Tibial artery (tissue), 4 donors: ENCODE measurements around the gene ITGA7.
"Not testable (repeated sequence)": the region's sequence is repeated elsewhere in the genome, so short reads cannot be mapped to it uniquely, and the experiment has no call there.

Source experiments
- DNase-seq, 2 donors: peaks; one replicate each; pipeline ENCODE4 v3.0.0-alpha.2; 2019
- H3K27ac ChIP-seq, 2 donors: fragments of 200-600 bp; sonication (generic) in 1 of 2; 1 replicate in 1 of 2; 2 replicates in 1 of 2; pipeline ENCODE4 v1.5.1; 2018 to 2019; ENCODE audit warnings: mild to moderate bottlenecking in 1 of 2
- H3K27me3 ChIP-seq, 2 donors: fragments of 200-600 bp; sonication (generic) in 1 of 2; one replicate each; pipeline versions ENCODE4 v1.5.1 to v1.6.0; 2016 to 2019
- H3K36me3 ChIP-seq, 3 donors: fragments of 200-600 bp; sonication (generic) in 2 of 3; one replicate each; pipeline ENCODE4 v1.5.1; 2016 to 2019; ENCODE audit warnings: mild to moderate bottlenecking in 2 of 3
- H3K4me1 ChIP-seq, 4 donors: fragments of 200-600 bp; sonication (generic) in 2 of 4; 1 replicate in 3 of 4; 2 replicates in 1 of 4; pipeline ENCODE4 v1.5.1; 2016 to 2019
- H3K4me3 ChIP-seq, 2 donors: fragments of 200-600 bp; sonication (generic) in 1 of 2; 1 replicate in 1 of 2; 2 replicates in 1 of 2; pipeline ENCODE4 v1.5.1; 2018 to 2019; ENCODE audit warnings: mild to moderate bottlenecking in 2 of 2
- H3K9me3 ChIP-seq, 3 donors: fragments of 200-600 bp; sonication (generic) in 1 of 3; one replicate each; pipeline ENCODE4 v1.5.1; 2016 to 2019
- CTCF ChIP-seq, 2 experiments: fragments of 200-600 bp in 1 of 2; fragments of 450-650 bp in 1 of 2; IDR thresholded peaks; one replicate each; pipeline ENCODE4 v1.5.1; 2017 to 2019; ENCODE audit warnings: antibody characterized with exemption in 2 of 2, mild to moderate bottlenecking in 1 of 2, moderate library complexity in 1 of 2
- intact Hi-C: fragments of 100-400 bp; cut with DNase I; formaldehyde crosslinking; loops from one replicate; pipeline ENCODE4 v1.15.0; 2023; ENCODE audit warnings: low total_unique reads

ITGA7 gene

DNA sequence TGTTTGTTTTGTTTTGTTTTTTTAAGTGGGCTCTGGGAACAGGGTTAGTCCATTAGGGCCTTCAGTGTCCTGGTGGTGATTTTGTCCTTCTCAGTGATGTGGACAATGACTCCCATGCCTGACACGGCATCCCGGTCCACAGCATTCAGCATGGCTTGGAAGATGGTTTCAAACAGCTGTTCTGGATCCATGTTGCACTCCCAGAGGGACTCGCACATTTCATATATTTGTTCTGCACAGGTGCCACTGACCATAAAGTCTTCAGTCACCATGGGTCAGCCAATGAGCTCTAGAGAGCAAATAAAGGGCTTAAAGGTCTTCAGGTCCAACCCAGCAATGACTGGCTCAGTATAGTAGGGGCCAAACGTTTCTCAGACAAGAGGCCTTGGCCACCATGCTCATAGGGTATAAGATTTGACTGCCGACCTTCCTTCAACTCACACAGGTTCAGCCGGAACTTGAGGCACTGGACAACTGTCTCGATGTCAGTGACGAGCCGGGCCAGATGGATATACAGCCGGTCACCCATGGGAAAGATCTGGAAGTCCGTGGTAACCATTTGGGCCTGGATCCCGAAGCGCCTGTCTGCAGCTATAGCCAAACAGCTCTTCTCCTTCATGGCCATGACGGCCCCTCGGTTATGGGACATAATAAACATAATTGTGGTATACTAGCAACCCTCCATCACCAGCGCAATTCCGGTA is 53.0 kb downstream of the ITGA7 start:
- Histone ChIP-seq H3K27ac (no peak overlapping the region), H3K4me1 (no peaks in the 10 kb centered on the region), H3K4me3 (no peak overlapping the region), H3K36me3 (no peaks in the 10 kb centered on the region), H3K9me3 (no peaks in the 10 kb centered on the region), H3K27me3 (no peaks in the 10 kb centered on the region)
- TF ChIP-seq CTCF (IDR thresholded peaks at IDR 0.05), result no peak
- intact Hi-C loops, result no loop called here
- DNase-seq, result no peak

DNA sequence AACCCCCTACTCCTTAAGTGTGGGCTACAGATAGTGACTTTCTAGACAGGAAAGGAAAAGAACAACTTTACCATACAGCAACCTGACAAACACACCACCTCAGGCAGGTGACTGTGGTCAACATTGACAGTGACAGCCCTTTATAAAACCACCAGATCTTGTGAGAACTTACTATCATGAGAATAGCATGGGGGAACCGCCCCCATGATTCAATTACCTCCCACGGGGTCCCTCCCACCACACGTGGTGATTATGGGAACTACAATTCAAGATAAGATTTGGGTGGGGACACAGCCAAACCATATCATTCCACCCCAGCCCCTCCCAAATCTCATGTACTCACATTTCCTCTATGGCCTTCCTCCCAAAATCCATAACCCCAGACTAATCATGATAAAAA is 54.7 kb downstream of the ITGA7 start:
- no peak for DNase-seq
- no peaks in the 10 kb centered on the region for H3K4me1 ChIP-seq
- H3K27ac ChIP-seq, result no peak overlapping the region
- intact Hi-C loops, result no loop called here
- H3K4me3 ChIP-seq, result no peak overlapping the region
- H3K36me3 ChIP-seq, result no peaks in the 10 kb centered on the region
- TF ChIP-seq CTCF (IDR thresholded peaks at IDR 0.05), result no peak
- no peaks in the 10 kb centered on the region for H3K27me3 ChIP-seq
- no peaks in the 10 kb centered on the region for H3K9me3 ChIP-seq

- no peak for TF ChIP-seq CTCF (IDR thresholded peaks at IDR 0.05)
- no peak overlapping the region for H3K27ac ChIP-seq
- DNase-seq, result no peak
- H3K4me3 ChIP-seq, result no peak overlapping the region
- no peaks in the 10 kb centered on the region for H3K36me3 ChIP-seq
- intact Hi-C loops, result no loop called here
- H3K4me1 ChIP-seq, result no peaks in the 10 kb centered on the region
- no peaks in the 10 kb centered on the region for H3K27me3 ChIP-seq
- H3K9me3 ChIP-seq, result no peaks in the 10 kb centered on the region
These were observed 55.4 kb downstream of the ITGA7 start for GRCh38 chr12:55652352-55652751.

- intact Hi-C loops, result no loop called here
- Histone ChIP-seq H3K36me3 (no peaks in the 10 kb centered on the region), H3K4me1 (peaks cover 0 to 4% (median 2%) of the 10 kb centered on the region in 4 donors), H3K4me3 (no peak overlapping the region), H3K9me3 (no peaks in the 10 kb centered on the region), H3K27ac (no peak overlapping the region), H3K27me3 (no peaks in the 10 kb centered on the region)
- TF ChIP-seq CTCF (IDR thresholded peaks at IDR 0.05), result no peak
- no peak for DNase-seq
These were observed 56.4 kb downstream of the ITGA7 start for GRCh38 chr12:55651299-55651683.

DNA sequence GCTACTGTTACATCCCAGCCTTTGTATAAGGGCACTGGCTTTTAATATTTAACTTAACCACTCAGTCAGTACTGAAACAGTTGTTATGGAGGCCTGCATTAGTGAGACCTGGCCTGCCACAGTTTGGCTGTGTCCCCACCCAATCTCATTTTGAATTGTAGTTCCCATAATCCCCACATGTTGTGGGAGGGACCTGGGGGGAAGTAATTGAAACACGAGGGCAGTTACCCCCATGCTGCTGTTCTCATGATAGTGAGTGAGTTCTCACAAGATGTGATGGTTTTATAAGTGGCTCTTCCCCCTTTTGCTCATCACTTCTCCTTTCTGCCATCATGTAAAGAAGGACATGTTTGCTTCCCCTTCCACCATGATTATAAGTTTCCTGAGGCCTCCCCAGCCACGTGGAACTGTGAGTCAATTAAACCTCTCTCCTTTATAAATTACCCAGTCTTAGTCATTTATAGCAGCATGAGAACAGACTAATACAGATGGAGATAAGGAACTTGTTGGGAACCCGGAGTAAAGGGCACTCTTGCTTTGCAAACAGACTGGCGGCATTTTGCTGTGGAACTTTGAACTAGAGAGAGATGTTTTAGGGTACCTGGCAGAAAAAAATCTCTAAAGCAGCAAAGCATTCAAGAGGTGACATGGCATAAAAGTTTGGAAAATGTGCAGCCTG is 56.9 kb downstream of the ITGA7 start:
- H3K9me3 ChIP-seq, H3K4me1 ChIP-seq, H3K36me3 ChIP-seq, H3K27ac ChIP-seq, H3K27me3 ChIP-seq, intact Hi-C loops, DNase-seq, H3K4me3 ChIP-seq: not testable (repeated sequence)

DNA sequence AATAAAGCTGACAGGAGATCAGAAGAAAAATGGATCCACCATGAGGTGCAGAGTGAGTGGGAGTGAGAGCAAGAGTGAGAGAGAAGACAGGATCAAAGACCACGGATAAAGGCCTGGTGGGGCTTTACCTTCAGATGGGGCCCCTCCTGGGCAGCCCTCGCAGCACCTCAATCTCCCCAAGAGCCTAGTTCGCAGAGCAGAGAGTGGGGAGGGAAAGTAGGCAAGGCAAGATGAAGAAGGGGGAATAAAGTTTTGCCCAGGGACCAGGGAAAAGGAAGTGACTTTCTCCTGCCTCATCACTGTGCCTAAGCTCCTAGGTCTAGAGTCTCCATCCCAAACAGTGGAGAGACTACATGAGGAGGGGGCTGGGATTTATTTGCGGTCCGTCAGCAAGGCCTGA is 60.7 kb downstream of the ITGA7 start:
- no peak for TF ChIP-seq CTCF (IDR thresholded peaks at IDR 0.05)
- intact Hi-C loops, result no loop called here
- Histone ChIP-seq H3K4me1 (peaks cover 0 to 5% (median 2%) of the 10 kb centered on the region in 4 donors), H3K4me3 (no peak overlapping the region), H3K36me3 (no peaks in the 10 kb centered on the region), H3K27me3 (no peaks in the 10 kb centered on the region), H3K27ac (peak overlapping the region; percentile 45 to 55), H3K9me3 (no peaks in the 10 kb centered on the region)
- no peak for DNase-seq
